Coronary artery (tissue), 2 donors: ENCODE measurements around the gene GTPBP10.

Source experiments
- DNase-seq: peaks from one replicate; pipeline ENCODE4 v3.0.0-alpha.2; 2017; ENCODE audit warnings: low spot score
- H3K27ac ChIP-seq, 2 donors: fragments of 200-600 bp; sonication (generic); one replicate each; pipeline ENCODE4 v1.5.1; 2016 to 2019
- H3K4me3 ChIP-seq: fragments of 200-600 bp; sonication (generic); 2 replicates; pipeline ENCODE4 v1.5.1; 2016; ENCODE audit warnings: mild to moderate bottlenecking, moderate library complexity
- CTCF ChIP-seq: fragments of 200-600 bp; sonication (generic); IDR thresholded peaks from one replicate; pipeline ENCODE4 v1.5.1; 2019; ENCODE audit warnings: antibody characterized with exemption

GTPBP10 gene

GRCh38 chr7:90346336-90347125 lies at the start of gene GTPBP10:
GTPBP10 (plus strand) TSS chr7:90346716; CDS start chr7:90346742, 26 bp downstream.
- H3K4me3 ChIP-seq: peak within 1 kb of the TSS; percentile 79
- peak; percentile 93 for DNase-seq
- peak within 1 kb of the TSS; percentile 44 to 78 for H3K27ac ChIP-seq
- peak; percentile 37 for TF ChIP-seq CTCF

- Histone ChIP-seq H3K27ac (no peak overlapping the region), H3K4me3 (no peak overlapping the region)
- TF ChIP-seq CTCF: no peak
- no peak for DNase-seq
Observed at GRCh38 chr7:90298145-90299038, 48.1 kb upstream of the GTPBP10 start.

GRCh38 chr7:90303241-90303640 lies 43.3 kb upstream of the GTPBP10 start:
- no peak overlapping the region for H3K27ac ChIP-seq
- no peak for TF ChIP-seq CTCF
- no peak overlapping the region for H3K4me3 ChIP-seq
- DNase-seq: no peak

GRCh38 chr7:90309872-90310271 lies 36.6 kb upstream of the GTPBP10 start:
- Histone ChIP-seq H3K4me3 (no peak overlapping the region), H3K27ac (no peak overlapping the region)
- no peak for TF ChIP-seq CTCF
- no peak for DNase-seq

- no peak for TF ChIP-seq CTCF
- Histone ChIP-seq H3K27ac (no peak overlapping the region), H3K4me3 (no peak overlapping the region)
- DNase-seq: no peak
Observed at GRCh38 chr7:90311175-90311574, 35.3 kb upstream of the GTPBP10 start.

- Histone ChIP-seq H3K27ac (no peak overlapping the region), H3K4me3 (no peak overlapping the region)
- DNase-seq: no peak
- TF ChIP-seq CTCF: no peak
Observed at GRCh38 chr7:90312745-90313144, 33.8 kb upstream of the GTPBP10 start.
